ENCODE measurements around the gene SIX1.

The SIX1 gene

DNA sequence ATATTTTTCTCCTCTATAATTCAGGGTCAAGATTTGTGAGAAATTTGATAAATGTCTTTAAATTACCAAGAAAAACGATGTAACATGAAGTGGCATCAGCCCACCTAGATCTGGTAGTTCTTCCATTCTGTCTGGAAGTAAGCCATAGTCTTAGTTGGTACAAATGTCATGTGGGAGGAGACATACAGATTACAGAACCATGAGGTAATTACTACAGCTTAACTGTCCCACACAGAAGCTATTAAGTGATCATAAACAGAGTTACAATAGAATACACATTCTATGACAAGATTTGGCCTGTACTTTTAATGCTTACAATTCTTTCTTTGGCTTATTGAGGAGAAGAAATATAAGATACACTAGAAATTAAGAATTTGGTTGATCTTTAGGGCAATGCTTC is 13.7 kb upstream of the SIX1 start:
- no peak overlapping the region for H3K4me3 ChIP-seq (replicated peaks in 1 of 2; ENCODE audit: low read depth in 2 of 2, low read length in 2 of 2)
- TF ChIP-seq, protein P1, sequence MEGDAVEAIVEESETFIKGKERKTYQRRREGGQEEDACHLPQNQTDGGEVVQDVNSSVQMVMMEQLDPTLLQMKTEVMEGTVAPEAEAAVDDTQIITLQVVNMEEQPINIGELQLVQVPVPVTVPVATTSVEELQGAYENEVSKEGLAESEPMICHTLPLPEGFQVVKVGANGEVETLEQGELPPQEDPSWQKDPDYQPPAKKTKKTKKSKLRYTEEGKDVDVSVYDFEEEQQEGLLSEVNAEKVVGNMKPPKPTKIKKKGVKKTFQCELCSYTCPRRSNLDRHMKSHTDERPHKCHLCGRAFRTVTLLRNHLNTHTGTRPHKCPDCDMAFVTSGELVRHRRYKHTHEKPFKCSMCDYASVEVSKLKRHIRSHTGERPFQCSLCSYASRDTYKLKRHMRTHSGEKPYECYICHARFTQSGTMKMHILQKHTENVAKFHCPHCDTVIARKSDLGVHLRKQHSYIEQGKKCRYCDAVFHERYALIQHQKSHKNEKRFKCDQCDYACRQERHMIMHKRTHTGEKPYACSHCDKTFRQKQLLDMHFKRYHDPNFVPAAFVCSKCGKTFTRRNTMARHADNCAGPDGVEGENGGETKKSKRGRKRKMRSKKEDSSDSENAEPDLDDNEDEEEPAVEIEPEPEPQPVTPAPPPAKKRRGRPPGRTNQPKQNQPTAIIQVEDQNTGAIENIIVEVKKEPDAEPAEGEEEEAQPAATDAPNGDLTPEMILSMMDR (IDR thresholded peaks at IDR 0.05; ENCODE audit: low read depth, low read length): no peak
- no peak for DNase-seq (ENCODE audit: low read depth in 2 of 2)

DNA sequence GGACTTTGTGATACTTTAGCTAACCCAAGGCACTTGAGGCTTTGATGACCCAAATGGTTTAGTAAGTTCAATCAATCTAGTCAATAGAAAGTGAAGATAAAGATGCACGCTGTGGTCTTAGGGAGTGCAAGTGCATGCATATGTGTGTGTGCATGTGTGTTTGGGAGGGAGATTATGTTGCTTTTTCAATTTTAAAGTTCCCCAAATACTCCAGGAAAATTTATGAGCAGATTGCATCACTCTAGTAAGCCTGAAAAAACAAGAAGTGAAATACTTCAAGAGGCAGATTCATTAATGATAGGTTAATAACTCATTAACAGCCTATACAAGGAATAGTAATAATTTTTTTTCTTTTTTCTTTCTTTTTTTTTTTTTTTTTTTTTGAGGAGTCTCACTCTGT is 12.4 kb upstream of the SIX1 start:
- H3K4me3 ChIP-seq (replicated peaks in 1 of 2; ENCODE audit: low read depth in 2 of 2, low read length in 2 of 2): no peak overlapping the region
- DNase-seq (ENCODE audit: low read depth in 2 of 2): no peak
- TF ChIP-seq, protein P1 (IDR thresholded peaks at IDR 0.05; ENCODE audit: low read depth, low read length): no peak

DNA sequence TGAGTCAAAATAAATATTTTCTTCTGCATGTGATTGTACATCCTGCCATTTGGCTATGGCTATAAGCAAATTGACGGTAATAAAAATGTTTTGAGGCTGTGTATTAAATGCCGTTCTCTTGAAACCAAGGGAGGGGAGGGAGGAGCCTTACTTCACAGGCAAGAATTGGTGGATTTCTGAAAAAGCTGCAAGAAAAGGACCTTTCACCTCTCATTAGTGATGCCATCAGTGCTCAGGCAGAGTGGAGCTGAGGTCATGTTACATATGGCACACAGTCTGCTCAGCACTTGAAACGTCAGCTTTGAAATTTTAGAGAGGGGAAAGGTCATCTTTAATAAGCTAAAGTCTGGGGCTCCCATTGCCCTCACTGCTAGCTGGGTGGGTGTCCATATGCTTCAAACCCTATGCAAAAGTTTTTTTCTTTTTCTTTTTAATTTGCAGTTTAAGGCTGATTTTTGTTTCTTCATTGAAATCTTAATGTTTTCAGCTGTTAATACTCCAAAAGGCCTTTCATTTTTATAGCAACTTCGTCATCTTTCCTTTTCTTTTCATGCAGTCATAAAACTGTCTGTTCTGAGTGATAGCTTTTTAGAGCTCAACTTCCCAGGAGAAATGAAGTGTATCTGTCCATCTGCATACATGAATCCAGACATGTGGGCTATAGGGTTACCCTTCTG is 9.8 kb upstream of the SIX1 start:
- TF ChIP-seq, protein P1 (IDR thresholded peaks at IDR 0.05; ENCODE audit: low read depth, low read length): no peak
- DNase-seq (ENCODE audit: low read depth in 2 of 2): peak in 1 of 2 donors; percentile 41
- no peak overlapping the region for H3K4me3 ChIP-seq (replicated peaks in 1 of 2; ENCODE audit: low read depth in 2 of 2, low read length in 2 of 2)

DNA sequence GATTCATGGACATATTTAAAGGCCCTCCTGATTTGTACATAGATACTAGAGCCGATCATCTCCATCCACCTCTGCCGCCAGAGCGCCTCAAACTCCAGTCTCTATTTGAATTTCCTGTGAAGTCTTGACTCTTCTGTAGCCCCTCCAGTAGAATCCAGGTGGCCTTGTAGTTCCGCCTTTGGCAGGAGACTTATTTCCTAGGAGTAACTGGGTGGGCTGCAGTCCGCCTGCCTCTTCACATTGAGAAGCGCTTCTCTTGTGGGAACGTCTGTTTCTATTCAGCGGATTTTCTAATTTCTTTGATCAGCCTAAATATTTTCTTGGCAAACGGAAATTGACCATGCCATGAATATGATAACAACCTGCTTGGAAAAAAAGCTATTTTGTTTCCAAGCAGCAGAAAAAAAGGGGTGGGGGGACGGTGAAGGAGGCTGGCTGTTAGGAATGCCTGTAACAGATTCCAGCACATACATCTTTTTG is 9.0 kb upstream of the SIX1 start:
- TF ChIP-seq, protein P1 (IDR thresholded peaks at IDR 0.05; ENCODE audit: low read depth, low read length): no peak
- DNase-seq (ENCODE audit: low read depth in 2 of 2): no peak
- no peak overlapping the region for H3K4me3 ChIP-seq (replicated peaks in 1 of 2; ENCODE audit: low read depth in 2 of 2, low read length in 2 of 2)

DNA sequence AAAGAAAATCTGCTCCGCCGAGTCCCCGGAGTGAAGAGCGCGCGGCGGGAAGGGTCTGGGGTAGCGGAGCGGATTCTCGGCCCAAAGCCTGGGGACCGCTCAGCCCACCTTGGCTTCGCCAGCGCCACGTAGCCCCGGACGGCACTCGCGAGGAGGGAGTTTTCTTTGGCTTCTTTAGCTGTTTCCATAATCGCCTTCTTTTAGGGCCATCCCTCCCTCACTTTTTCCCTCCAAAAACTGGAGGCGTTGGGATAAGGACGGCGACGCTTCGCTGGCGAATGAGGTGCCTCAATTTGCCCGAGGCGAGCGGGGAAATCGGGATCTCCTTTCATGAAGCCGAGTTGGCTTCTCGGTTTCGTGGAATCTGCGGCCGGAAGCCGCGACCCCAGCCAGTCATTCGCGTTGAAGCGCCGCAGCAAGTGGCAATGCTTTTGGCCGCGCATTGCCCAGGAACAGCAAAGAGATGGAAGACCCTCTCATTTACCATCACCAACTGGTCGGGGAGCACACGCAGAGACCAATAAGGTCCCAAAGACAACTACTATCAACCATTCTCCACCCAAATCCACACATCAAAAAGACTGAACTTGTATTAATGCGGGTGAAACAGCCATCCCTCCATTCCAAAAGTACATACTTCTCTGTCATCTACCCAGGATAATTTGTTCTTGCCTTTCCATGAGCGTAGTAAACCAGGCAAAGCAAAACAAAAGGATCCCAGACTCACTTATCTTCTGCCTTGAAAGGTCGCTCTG is 8.4 kb upstream of the SIX1 start:
- DNase-seq (ENCODE audit: low read depth in 2 of 2): no peak
- H3K4me3 ChIP-seq (replicated peaks in 1 of 2; ENCODE audit: low read depth in 2 of 2, low read length in 2 of 2): peak overlapping the region; percentile 70 to 72
- TF ChIP-seq, protein P1 (IDR thresholded peaks at IDR 0.05; ENCODE audit: low read depth, low read length): no peak

DNA sequence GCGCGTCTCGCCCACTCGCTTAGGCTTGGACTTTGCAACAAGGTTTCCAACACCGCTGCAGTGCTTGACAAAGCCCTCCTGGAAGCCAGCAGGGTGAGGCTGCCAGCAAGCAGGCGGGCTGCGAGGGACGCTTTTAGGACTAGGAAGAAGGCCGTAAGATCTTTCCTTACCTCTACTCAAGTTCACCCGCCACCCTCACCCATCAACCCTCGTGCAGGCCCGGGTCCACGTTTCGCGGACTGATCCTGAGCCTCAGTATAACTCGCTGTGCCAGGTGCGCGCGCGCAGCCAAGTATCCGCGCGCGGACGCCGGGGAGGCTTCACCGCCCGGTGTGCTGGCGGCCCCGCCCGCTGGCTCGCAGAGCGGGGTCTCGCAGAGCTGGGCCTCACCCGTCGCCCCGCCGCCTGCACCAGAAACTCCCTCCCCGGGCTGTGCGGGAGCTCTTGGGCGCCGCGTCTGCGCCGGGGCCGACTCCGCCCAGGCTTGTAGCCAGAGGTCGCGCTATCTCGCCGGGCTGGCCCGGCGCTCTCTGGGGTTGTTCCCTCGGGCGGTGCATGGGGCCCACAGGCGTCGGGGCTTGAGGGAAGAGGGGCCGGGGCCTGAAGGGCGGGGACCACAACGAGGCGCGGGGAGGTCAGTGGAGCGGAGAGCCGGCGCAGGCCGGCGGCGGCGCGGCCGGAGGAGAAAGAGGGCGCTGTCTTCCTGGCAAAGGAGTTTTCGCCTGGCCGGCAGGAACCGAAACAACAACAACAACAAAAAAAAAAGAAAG is 7.6 kb upstream of the SIX1 start:
- H3K4me3 ChIP-seq (replicated peaks in 1 of 2; ENCODE audit: low read depth in 2 of 2, low read length in 2 of 2): peak overlapping the region; percentile 70 to 72
- TF ChIP-seq, protein P1 (IDR thresholded peaks at IDR 0.05; ENCODE audit: low read depth, low read length): peak; percentile 48
- peak; percentile 76 to 80 for DNase-seq (ENCODE audit: low read depth in 2 of 2)

Data from cardiac fibroblast (primary cell).